GM10266 (cell line): ENCODE measurements around the gene RTP3.
"Not testable (repeated sequence)": the region's sequence is repeated elsewhere in the genome, so short reads cannot be mapped to it uniquely, and the experiment has no call there.

Source experiments
- DNase-seq: peaks from one replicate; pipeline ENCODE4 v3.0.0; 2012; ENCODE audit errors: extremely low spot score
- CTCF ChIP-seq: IDR thresholded peaks from 2 replicates; pipeline ENCODE4 v1.5.1; 2012; ENCODE audit warnings: mild to moderate bottlenecking, low read depth; ENCODE audit not compliant: control insufficient read depth, insufficient read depth; ENCODE audit errors: missing control alignments

Gene RTP3

GRCh38 chr3:46490338-46491084 lies 7.3 kb upstream of the RTP3 start:
- no peak for TF ChIP-seq CTCF
- DNase-seq: no peak

- no peak for TF ChIP-seq CTCF
- DNase-seq: no peak
These were observed 6.4 kb upstream of the RTP3 start for GRCh38 chr3:46491089-46492070.

GRCh38 chr3:46492890-46493547 lies 4.8 kb upstream of the RTP3 start:
- no peak for TF ChIP-seq CTCF
- DNase-seq: no peak

GRCh38 chr3:46494491-46494890 lies 3.3 kb upstream of the RTP3 start:
- not testable (repeated sequence) for DNase-seq

GRCh38 chr3:46495901-46496456 lies 1.8 kb upstream of the RTP3 start:
- DNase-seq: no peak
- TF ChIP-seq CTCF: no peak

- DNase-seq: peak; percentile 56
These were observed 825 bp upstream of the RTP3 start for GRCh38 chr3:46496746-46497555.

More at GRCh38 chr3:46496746-46497555, 825 bp upstream of the RTP3 start:
- TF ChIP-seq CTCF: peak; percentile 57
